ENCODE data around the gene GAL3ST2.
"Not testable (repeated sequence)": the region's sequence is repeated elsewhere in the genome, so short reads cannot be mapped to it uniquely, and the experiment has no call there.

Gene GAL3ST2

DNA sequence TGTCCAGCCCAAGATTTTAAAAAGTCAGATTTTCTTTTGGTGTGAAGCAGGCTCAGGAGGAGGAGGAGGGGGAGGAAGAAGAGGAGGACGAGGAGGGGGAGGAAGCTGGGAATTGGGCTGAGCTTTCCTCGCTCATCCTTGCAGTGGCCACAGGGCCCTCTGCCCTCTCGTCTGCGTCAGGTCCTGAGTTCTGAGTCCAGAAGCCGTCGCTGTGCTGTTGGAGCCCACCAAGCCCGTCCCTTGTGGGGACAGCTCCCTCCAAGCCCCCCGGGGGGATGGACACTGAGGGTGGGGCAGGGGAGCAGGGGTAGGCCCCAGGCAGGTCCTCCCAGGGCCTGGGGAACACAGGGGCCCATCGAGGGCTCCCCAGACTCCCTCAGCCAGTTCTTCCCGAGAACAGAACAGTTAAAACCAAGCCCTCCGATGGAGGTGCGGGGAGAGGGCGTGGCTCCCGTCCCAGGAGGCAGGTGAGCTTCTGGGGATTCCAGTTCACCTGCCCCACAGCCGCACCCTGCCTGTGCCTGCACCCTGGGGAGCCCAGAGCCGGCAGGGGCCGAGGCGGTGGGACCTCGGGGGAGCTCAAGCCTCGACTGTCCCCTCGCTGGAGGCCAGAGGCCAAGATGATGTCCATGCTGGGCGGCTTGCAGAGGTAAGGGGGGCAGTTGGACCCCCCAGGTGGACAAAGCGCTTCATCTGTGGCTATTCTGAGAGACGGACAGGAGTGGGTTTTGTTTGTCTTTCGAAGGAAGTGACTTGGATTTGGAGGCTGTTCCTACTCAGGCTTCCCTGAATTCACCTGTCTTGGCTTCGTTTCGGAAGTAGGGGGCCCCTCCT, at the start of gene GAL3ST2:
Gene GAL3ST2, plus strand, starts transcription at position 487 of the 834 bp plus-strand sequence. Its CDS starts 134 bp downstream, at position 621.
- no peak within 1 kb of the TSS for H3K9ac ChIP-seq (ENCODE audit: low read length in 5 of 5)
- H3K4me3 ChIP-seq (ENCODE audit: low read depth in 1 of 5, low read length in 5 of 5) = no peak within 1 kb of the TSS
- H3K36me3 ChIP-seq (ENCODE audit: control insufficient read depth in 5 of 5, insufficient read depth in 5 of 5, low read length in 5 of 5) = no peaks in the 10 kb centered on the region
- H3K27ac ChIP-seq (ENCODE audit: low read depth, low read length) = no peak within 1 kb of the TSS
- peaks cover 0 to 5% (median 4%) of the 10 kb centered on the region in 5 donors for H3K4me1 ChIP-seq (ENCODE audit: control insufficient read depth in 5 of 5, insufficient read depth in 5 of 5, low read length in 5 of 5)
- peaks cover 23 to 46% (median 34%) of the 10 kb centered on the region in 5 donors for H3K27me3 ChIP-seq (ENCODE audit: control insufficient read depth in 5 of 5, insufficient read depth in 4 of 5, low read length in 5 of 5)
- H3K9me3 ChIP-seq (ENCODE audit: control insufficient read depth in 5 of 5, low read length in 5 of 5) = peaks cover 0 to 3% (median 0%) of the 10 kb centered on the region in 5 donors

DNA sequence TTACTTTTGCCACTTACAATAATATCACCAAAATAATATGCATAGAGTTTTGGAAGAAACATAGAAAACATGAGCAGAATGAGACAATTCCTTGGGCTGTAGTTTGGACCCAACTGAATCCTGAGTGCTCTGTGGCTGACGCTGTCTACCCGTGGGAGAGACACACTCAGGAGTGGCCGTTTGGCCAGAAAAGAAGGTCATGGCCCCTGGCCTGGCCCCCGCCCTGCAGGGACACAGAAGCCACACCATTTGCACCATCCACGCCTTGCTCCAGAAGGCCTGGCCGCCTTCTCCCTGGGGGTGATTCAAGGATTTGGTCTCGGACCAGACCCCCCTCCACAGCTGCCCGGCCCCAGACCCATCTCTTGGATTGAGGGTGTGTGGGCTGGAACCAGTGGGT, 48.6 kb upstream of the GAL3ST2 start:
- Histone ChIP-seq H3K9ac (ENCODE audit: low read length in 5 of 5) (no peak overlapping the region), H3K27me3 (ENCODE audit: control insufficient read depth in 5 of 5, insufficient read depth in 4 of 5, low read length in 5 of 5) (no peaks in the 10 kb centered on the region), H3K4me3 (ENCODE audit: low read depth in 1 of 5, low read length in 5 of 5) (no peak overlapping the region), H3K9me3 (ENCODE audit: control insufficient read depth in 5 of 5, low read length in 5 of 5) (no peaks in the 10 kb centered on the region), H3K27ac (ENCODE audit: low read depth, low read length) (no peak overlapping the region), H3K36me3 (ENCODE audit: control insufficient read depth in 5 of 5, insufficient read depth in 5 of 5, low read length in 5 of 5) (peaks cover 0 to 30% (median 19%) of the 10 kb centered on the region in 5 donors), H3K4me1 (ENCODE audit: control insufficient read depth in 5 of 5, insufficient read depth in 5 of 5, low read length in 5 of 5) (peaks cover 0 to 12% (median 10%) of the 10 kb centered on the region in 5 donors)

DNA sequence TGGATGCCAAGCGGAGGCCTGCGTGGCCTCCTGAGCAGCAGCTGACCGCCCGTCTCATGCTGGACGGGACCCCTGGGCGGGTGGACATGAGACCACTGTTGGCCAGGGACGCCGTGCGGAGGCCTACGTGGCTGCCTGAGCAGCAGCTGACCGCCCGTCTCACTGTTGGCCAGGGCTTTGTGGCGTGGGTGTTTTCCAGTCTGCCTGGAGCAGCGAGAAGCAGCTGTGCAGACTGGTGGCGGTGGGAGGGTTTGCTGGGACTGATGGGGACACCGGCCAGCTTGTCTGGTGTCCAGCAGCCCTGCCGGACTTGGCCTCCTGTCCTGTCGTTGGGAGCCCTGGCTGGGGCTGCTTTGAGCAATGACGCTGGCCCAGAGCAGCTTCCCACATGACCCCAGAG, 48.0 kb upstream of the GAL3ST2 start:
- Histone ChIP-seq H3K9ac (ENCODE audit: low read length in 5 of 5) (peak overlapping the region in 1 of 5 donors; percentile 64), H3K4me3 (ENCODE audit: low read depth in 1 of 5, low read length in 5 of 5) (peak overlapping the region in 3 of 5 donors; percentile 17 to 28 (median 18)), H3K27me3 (ENCODE audit: control insufficient read depth in 5 of 5, insufficient read depth in 4 of 5, low read length in 5 of 5) (no peaks in the 10 kb centered on the region), H3K9me3 (ENCODE audit: control insufficient read depth in 5 of 5, low read length in 5 of 5) (no peaks in the 10 kb centered on the region), H3K27ac (ENCODE audit: low read depth, low read length) (no peak overlapping the region), H3K36me3 (ENCODE audit: control insufficient read depth in 5 of 5, insufficient read depth in 5 of 5, low read length in 5 of 5) (peaks cover 0 to 24% (median 15%) of the 10 kb centered on the region in 5 donors), H3K4me1 (ENCODE audit: control insufficient read depth in 5 of 5, insufficient read depth in 5 of 5, low read length in 5 of 5) (peaks cover 0 to 14% (median 10%) of the 10 kb centered on the region in 5 donors)

DNA sequence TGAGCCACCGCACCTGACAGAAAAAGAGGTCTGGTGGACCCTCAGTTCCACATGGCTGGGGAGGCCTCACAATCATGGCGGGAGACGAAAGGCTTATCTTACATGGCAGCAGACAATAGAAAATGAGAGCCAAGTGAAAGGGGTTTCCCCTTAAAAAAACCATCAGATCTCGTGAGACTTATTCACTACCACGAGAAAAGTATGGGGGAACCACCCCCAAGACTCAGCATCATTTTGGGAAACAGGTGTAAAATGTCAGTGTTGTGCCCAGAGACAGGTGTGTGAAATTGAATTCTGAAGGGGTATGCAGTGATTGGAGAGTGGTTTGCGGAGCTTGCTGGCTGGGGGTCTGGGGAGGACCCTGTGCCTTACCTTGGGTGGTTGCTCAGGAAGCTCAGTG, 46.8 kb upstream of the GAL3ST2 start:
- Histone ChIP-seq H3K36me3 (ENCODE audit: control insufficient read depth in 5 of 5, insufficient read depth in 5 of 5, low read length in 5 of 5) (peaks cover 0 to 13% (median 7%) of the 10 kb centered on the region in 5 donors), H3K9ac (ENCODE audit: low read length in 5 of 5) (no peak overlapping the region), H3K27me3 (ENCODE audit: control insufficient read depth in 5 of 5, insufficient read depth in 4 of 5, low read length in 5 of 5) (no peaks in the 10 kb centered on the region), H3K27ac (ENCODE audit: low read depth, low read length) (no peak overlapping the region), H3K9me3 (ENCODE audit: control insufficient read depth in 5 of 5, low read length in 5 of 5) (no peaks in the 10 kb centered on the region), H3K4me1 (ENCODE audit: control insufficient read depth in 5 of 5, insufficient read depth in 5 of 5, low read length in 5 of 5) (peaks cover 0 to 22% (median 15%) of the 10 kb centered on the region in 5 donors), H3K4me3 (ENCODE audit: low read depth in 1 of 5, low read length in 5 of 5) (no peak overlapping the region)

DNA sequence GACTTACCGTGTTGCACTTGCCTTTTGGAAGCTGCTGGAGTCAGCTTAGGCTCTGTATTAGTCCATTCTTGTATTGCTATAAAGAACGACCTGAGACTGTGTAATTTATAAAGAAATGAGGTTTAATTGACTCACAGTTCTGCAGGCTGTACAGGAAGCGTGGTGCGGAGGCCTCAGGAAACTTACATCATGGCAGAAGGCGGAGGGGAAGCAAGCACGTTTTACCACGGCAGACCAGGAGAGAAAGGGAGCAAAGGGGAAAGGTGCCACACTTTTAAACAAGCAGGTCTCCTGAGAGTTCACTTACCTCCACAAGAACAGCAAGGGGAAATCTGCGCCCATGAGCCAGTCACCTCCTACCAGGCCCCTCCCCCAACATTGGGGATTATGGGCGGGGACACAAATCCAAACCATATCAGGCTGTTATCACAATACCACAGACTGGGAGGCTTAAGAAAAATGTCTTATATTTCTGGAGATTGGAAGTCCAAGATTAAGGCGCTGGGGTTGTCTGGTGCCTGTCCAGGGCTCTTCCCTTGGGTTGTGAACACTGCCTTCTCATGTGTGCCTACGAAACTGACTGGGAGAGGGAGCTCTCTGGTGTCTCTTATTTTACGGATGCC, 45.8 kb upstream of the GAL3ST2 start:
- Histone ChIP-seq H3K27ac (ENCODE audit: low read depth, low read length) (no peak overlapping the region), H3K4me3 (ENCODE audit: low read depth in 1 of 5, low read length in 5 of 5) (no peak overlapping the region), H3K27me3 (ENCODE audit: control insufficient read depth in 5 of 5, insufficient read depth in 4 of 5, low read length in 5 of 5) (no peaks in the 10 kb centered on the region)

DNA sequence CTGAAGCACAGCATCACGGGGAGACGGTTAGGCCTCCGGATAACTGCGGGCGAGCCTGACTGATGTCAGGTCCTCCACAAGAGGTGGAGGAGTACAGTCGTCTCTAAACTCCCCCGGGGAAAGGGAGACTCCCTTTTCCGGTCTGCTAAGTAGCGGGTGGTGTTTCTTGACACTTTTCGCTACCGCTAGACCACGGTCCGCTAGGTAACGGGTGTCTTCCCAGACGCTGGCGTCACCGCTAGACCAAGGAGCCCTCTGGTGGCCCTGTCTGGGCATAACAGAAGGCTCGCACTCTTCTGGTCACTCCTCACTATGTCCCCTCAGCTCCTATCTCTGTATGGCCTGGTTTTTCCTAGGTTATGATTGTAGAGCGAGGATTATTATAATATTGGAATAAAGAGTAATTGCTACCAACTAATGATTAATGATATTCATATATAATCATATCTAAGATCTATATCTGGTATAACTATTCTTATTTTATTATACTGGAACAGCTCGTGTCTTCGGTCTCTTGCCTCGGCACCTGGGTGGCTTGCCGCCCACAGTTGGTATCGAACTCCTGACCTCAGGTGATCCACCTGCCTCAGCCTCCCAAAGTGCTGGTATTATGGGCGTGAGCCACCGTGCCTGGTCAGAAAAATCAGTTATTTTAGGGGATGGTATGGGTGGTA, 44.0 kb upstream of the GAL3ST2 start:
- H3K27ac ChIP-seq (ENCODE audit: low read depth, low read length); H3K9ac ChIP-seq (ENCODE audit: low read length in 5 of 5); H3K36me3 ChIP-seq (ENCODE audit: control insufficient read depth in 5 of 5, insufficient read depth in 5 of 5, low read length in 5 of 5); H3K9me3 ChIP-seq (ENCODE audit: control insufficient read depth in 5 of 5, low read length in 5 of 5); H3K4me3 ChIP-seq (ENCODE audit: low read depth in 1 of 5, low read length in 5 of 5); H3K27me3 ChIP-seq (ENCODE audit: control insufficient read depth in 5 of 5, insufficient read depth in 4 of 5, low read length in 5 of 5): not testable (repeated sequence)
- peaks cover 0 to 38% (median 34%) of the 10 kb centered on the region in 5 donors for H3K4me1 ChIP-seq (ENCODE audit: control insufficient read depth in 5 of 5, insufficient read depth in 5 of 5, low read length in 5 of 5)

More for the DNA sequence above, 45.8 kb upstream of the GAL3ST2 start:
- Histone ChIP-seq H3K9ac (ENCODE audit: low read length in 5 of 5) (no peak overlapping the region), H3K9me3 (ENCODE audit: control insufficient read depth in 5 of 5, low read length in 5 of 5) (no peaks in the 10 kb centered on the region), H3K36me3 (ENCODE audit: control insufficient read depth in 5 of 5, insufficient read depth in 5 of 5, low read length in 5 of 5) (peaks cover 0 to 7% (median 3%) of the 10 kb centered on the region in 5 donors), H3K4me1 (ENCODE audit: control insufficient read depth in 5 of 5, insufficient read depth in 5 of 5, low read length in 5 of 5) (peaks cover 0 to 31% (median 24%) of the 10 kb centered on the region in 5 donors)

DNA sequence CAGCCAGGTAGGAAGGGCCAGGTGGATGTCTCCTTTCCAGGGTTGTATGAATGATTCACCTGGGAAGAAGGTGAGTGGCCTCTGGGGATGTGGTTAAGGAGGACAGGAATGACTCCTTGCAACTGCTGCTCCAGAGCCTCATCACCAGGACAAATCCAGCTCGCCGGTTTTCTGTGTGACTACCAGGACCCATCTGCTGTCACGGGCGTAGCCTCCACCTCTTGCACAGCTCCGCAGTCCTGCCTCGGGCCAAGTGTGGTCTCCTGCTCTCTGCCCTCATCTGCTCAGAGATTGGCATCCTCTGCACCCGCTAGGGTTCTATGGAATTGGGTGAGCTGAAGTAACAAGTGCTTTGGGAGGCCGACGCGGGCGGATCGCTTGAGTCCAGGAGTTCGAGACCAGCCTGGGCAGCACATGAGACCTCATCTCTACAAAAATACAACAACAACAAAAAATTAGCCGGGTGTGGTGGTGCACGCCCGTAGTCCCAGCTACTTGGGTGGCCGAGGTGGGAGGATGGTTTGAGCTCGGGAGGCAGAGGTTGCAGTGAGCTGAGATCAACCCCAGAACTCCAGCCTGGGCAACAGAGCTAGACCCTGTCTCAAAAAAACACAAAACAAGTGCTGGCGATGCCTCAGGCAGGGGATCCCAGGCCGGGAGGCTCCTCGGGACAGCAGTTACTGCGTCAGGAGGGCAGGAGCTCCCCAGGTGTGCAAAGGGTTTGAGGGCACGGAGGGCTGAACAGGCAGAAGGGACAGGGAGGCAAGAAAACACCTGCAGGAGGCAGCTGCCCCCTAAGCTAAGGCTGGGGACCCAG, 43.0 kb upstream of the GAL3ST2 start:
- Histone ChIP-seq H3K9me3 (ENCODE audit: control insufficient read depth in 5 of 5, low read length in 5 of 5) (no peaks in the 10 kb centered on the region), H3K4me1 (ENCODE audit: control insufficient read depth in 5 of 5, insufficient read depth in 5 of 5, low read length in 5 of 5) (peaks cover 0 to 32% (median 30%) of the 10 kb centered on the region in 5 donors), H3K36me3 (ENCODE audit: control insufficient read depth in 5 of 5, insufficient read depth in 5 of 5, low read length in 5 of 5) (peaks cover 0 to 4% (median 3%) of the 10 kb centered on the region in 5 donors), H3K4me3 (ENCODE audit: low read depth in 1 of 5, low read length in 5 of 5) (peak overlapping the region in 4 of 5 donors; percentile 60 to 91 (median 74)), H3K27ac (ENCODE audit: low read depth, low read length) (no peak overlapping the region), H3K27me3 (ENCODE audit: control insufficient read depth in 5 of 5, insufficient read depth in 4 of 5, low read length in 5 of 5) (no peaks in the 10 kb centered on the region), H3K9ac (ENCODE audit: low read length in 5 of 5) (peak overlapping the region in 3 of 5 donors; percentile 60 to 68 (median 62))

DNA sequence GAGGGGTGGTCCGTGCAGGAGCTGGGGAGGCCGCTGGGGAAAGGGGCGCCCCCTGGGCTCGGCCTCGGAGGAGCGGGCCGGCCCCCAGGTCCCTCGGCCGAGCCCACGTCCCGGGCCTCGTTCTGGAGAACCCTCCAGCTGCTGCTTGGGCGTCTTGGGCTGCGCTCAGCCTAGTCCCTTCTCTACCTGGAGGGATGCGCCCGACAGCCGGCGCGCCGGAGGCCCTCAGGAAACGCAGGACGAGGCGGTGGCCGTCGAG, 42.5 kb upstream of the GAL3ST2 start:
- H3K36me3 ChIP-seq (ENCODE audit: control insufficient read depth in 5 of 5, insufficient read depth in 5 of 5, low read length in 5 of 5) = peaks cover 0 to 5% (median 3%) of the 10 kb centered on the region in 5 donors
- H3K9me3 ChIP-seq (ENCODE audit: control insufficient read depth in 5 of 5, low read length in 5 of 5) = no peaks in the 10 kb centered on the region
- H3K4me3 ChIP-seq (ENCODE audit: low read depth in 1 of 5, low read length in 5 of 5) = peak overlapping the region in 4 of 5 donors; percentile 60 to 91 (median 74)
- no peak overlapping the region for H3K27ac ChIP-seq (ENCODE audit: low read depth, low read length)
- no peaks in the 10 kb centered on the region for H3K27me3 ChIP-seq (ENCODE audit: control insufficient read depth in 5 of 5, insufficient read depth in 4 of 5, low read length in 5 of 5)
- peak overlapping the region in 3 of 5 donors; percentile 60 to 68 (median 62) for H3K9ac ChIP-seq (ENCODE audit: low read length in 5 of 5)
- H3K4me1 ChIP-seq (ENCODE audit: control insufficient read depth in 5 of 5, insufficient read depth in 5 of 5, low read length in 5 of 5) = peaks cover 0 to 27% (median 26%) of the 10 kb centered on the region in 5 donors

DNA sequence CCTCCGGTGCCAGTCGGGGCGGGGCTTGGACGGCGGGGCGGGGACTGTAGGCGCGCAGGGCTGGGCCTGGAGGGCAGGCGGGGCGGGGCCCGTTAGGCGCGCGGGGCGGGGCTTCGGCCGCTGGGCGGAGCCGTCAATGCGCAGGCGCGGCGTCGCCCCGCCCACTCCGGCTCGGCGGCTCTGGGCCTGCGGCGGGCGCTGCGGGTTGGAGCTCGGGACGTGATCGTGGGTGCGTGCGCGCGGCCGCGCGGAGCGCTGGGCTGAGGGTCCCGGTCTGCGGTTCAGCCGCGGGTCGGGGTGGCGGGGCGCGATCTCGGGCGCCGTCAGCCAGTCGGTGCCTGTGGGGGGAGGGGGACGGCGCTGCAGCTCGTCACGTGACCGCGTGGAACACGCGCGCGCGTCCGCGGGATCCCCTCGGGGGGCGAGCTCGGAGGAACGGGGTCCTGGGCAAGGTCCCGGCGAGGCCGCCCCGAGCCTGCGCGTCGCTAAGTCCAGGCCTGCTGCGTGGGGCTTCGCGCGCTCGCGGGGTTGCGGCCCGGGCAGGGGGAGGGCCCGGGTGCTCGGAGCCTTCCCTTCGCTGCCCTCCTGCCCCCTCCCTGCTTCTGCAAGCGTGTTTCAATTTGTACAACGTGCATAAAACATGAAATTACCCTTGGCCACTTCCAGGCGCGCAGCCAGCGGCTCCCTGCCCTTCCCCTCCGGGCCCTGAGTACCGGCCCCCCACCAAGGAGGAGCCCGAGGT, 42.0 kb upstream of the GAL3ST2 start, which contains the start of gene D2HGDH:
Gene D2HGDH, plus strand, starts transcription at position 164 of the 742 bp plus-strand sequence. CDS start 595 bp downstream, outside the sequence.
- H3K27ac ChIP-seq (ENCODE audit: low read depth, low read length) = peak within 1 kb of the TSS; percentile 89
- peaks cover 0 to 27% (median 25%) of the 10 kb centered on the region in 5 donors for H3K4me1 ChIP-seq (ENCODE audit: control insufficient read depth in 5 of 5, insufficient read depth in 5 of 5, low read length in 5 of 5)
- H3K36me3 ChIP-seq (ENCODE audit: control insufficient read depth in 5 of 5, insufficient read depth in 5 of 5, low read length in 5 of 5) = peaks cover 0 to 8% (median 3%) of the 10 kb centered on the region in 5 donors
- H3K9me3 ChIP-seq (ENCODE audit: control insufficient read depth in 5 of 5, low read length in 5 of 5) = no peaks in the 10 kb centered on the region
- peak within 1 kb of the TSS in 4 of 5 donors; percentile 77 to 92 (median 88) for H3K4me3 ChIP-seq (ENCODE audit: low read depth in 1 of 5, low read length in 5 of 5)
- H3K9ac ChIP-seq (ENCODE audit: low read length in 5 of 5) = peak within 1 kb of the TSS in 4 of 5 donors; percentile 77 to 82 (median 78)
- H3K27me3 ChIP-seq (ENCODE audit: control insufficient read depth in 5 of 5, insufficient read depth in 4 of 5, low read length in 5 of 5) = no peaks in the 10 kb centered on the region
